ENCODE data around the gene RNF220.

The RNF220 gene

GRCh38 chr1:44636688-44637598 lies 231.9 kb downstream of the RNF220 start:
- DNase-seq (ENCODE audit: low read depth) = no peak

GRCh38 chr1:44637702-44638411 lies 232.8 kb downstream of the RNF220 start:
- DNase-seq (ENCODE audit: low read depth) = no peak

GRCh38 chr1:44640200-44640853 lies 235.3 kb downstream of the RNF220 start:
- no peak for DNase-seq (ENCODE audit: low read depth)

GRCh38 chr1:44641126-44642102 lies 236.4 kb downstream of the RNF220 start:
- DNase-seq (ENCODE audit: low read depth) = no peak

GRCh38 chr1:44642255-44642654 lies 237.2 kb downstream of the RNF220 start:
- no peak for DNase-seq (ENCODE audit: low read depth)

GRCh38 chr1:44642925-44643324 lies 237.9 kb downstream of the RNF220 start:
- no peak for DNase-seq (ENCODE audit: low read depth)

GRCh38 chr1:44643721-44644334 lies 238.8 kb downstream of the RNF220 start:
- DNase-seq (ENCODE audit: low read depth) = no peak

- DNase-seq (ENCODE audit: low read depth) = no peak
Observed at GRCh38 chr1:44644806-44645205, 239.8 kb downstream of the RNF220 start.

GRCh38 chr1:44645476-44646244 lies 240.6 kb downstream of the RNF220 start:
- DNase-seq (ENCODE audit: low read depth) = no peak

- DNase-seq (ENCODE audit: low read depth) = no peak
Observed at GRCh38 chr1:44646261-44647110, 241.4 kb downstream of the RNF220 start.

GRCh38 chr1:44647896-44648295 lies 242.8 kb downstream of the RNF220 start:
- DNase-seq (ENCODE audit: low read depth) = no peak

- no peak for DNase-seq (ENCODE audit: low read depth)
Observed at GRCh38 chr1:44648529-44649250, 243.6 kb downstream of the RNF220 start.

- no peak for DNase-seq (ENCODE audit: low read depth)
Observed at GRCh38 chr1:44649788-44650158, 244.7 kb downstream of the RNF220 start.

GRCh38 chr1:44650159-44650831 lies 245.2 kb downstream of the RNF220 start:
- no peak for DNase-seq (ENCODE audit: low read depth)

GRCh38 chr1:44651069-44651468 lies 246.0 kb downstream of the RNF220 start:
- DNase-seq (ENCODE audit: low read depth) = no peak

GRCh38 chr1:44652445-44653106 lies 247.5 kb downstream of the RNF220 start:
- DNase-seq (ENCODE audit: low read depth) = peak; percentile 69

GRCh38 chr1:44653107-44653964 lies 248.3 kb downstream of the RNF220 start:
- no peak for DNase-seq (ENCODE audit: low read depth)

Data from activated T-cell treated with anti-CD3 and anti-CD28 coated beads for 24 hours (primary cell).